Stimulated activated CD4-positive, alpha-beta T cell treated with anti-CD3 and anti-CD28 coated beads, Interleukin-12 subunit alpha, Interleukin-12 subunit beta, amount 100 ng/mL, for 4 hours (primary cell): ENCODE results near the gene PPOX.

Experiments used
- DNase-seq: peaks from one replicate; pipeline ENCODE4 v3.0.0-alpha.2; 2020

Gene PPOX

GRCh38 chr1:161176468-161177111 is 10.4 kb downstream of the PPOX start:
- DNase-seq = no peak

- DNase-seq = peak; percentile 99
Measured at GRCh38 chr1:161177112-161177935, 11.1 kb downstream of the PPOX start, which contains the start of gene B4GALT3. Gene B4GALT3, minus strand, starts transcription at chr1:161177507. Its CDS starts 1,447 bp downstream, at chr1:161176060.

GRCh38 chr1:161177936-161178244 is 11.7 kb downstream of the PPOX start:
- no peak for DNase-seq

GRCh38 chr1:161179698-161180097 is 13.5 kb downstream of the PPOX start:
- no peak for DNase-seq

- DNase-seq = no peak
Measured at GRCh38 chr1:161180639-161181038, 14.4 kb downstream of the PPOX start.

GRCh38 chr1:161182214-161182613 is 16.0 kb downstream of the PPOX start:
- peak; percentile 44 for DNase-seq

GRCh38 chr1:161185282-161185682 is 19.1 kb downstream of the PPOX start:
- peak; percentile 33 for DNase-seq

- DNase-seq = no peak
Measured at GRCh38 chr1:161185732-161186311, 19.6 kb downstream of the PPOX start.

GRCh38 chr1:161187311-161187710 is 21.1 kb downstream of the PPOX start:
- DNase-seq = no peak

- no peak for DNase-seq
Measured at GRCh38 chr1:161188381-161188780, 22.2 kb downstream of the PPOX start.

- no peak for DNase-seq
Measured at GRCh38 chr1:161189036-161189435, 22.8 kb downstream of the PPOX start.

- DNase-seq = no peak
Measured at GRCh38 chr1:161190962-161191521, 24.8 kb downstream of the PPOX start.

GRCh38 chr1:161191971-161192370 is 25.7 kb downstream of the PPOX start:
- no peak for DNase-seq

GRCh38 chr1:161192476-161193465 is 26.5 kb downstream of the PPOX start:
- DNase-seq = peak; percentile 59

- DNase-seq = no peak
Measured at GRCh38 chr1:161193561-161194235, 27.5 kb downstream of the PPOX start.

- no peak for DNase-seq
Measured at GRCh38 chr1:161195171-161195570, 28.9 kb downstream of the PPOX start.

- no peak for DNase-seq
Measured at GRCh38 chr1:161196111-161196510, 29.9 kb downstream of the PPOX start.

GRCh38 chr1:161196521-161197451 is 30.6 kb downstream of the PPOX start:
- no peak for DNase-seq

- DNase-seq = no peak
Measured at GRCh38 chr1:161197560-161198193, 31.5 kb downstream of the PPOX start.

- DNase-seq = no peak
Measured at GRCh38 chr1:161198194-161198896, 32.1 kb downstream of the PPOX start.
